HS-5 (cell line): Measurements from ENCODE around the gene DES.
A peak's percentile ranks its signal among the peaks of the same experiment; 100 is the strongest.

ENCODE experiments used
- DNase-seq: peaks from one replicate; pipeline ENCODE4 v3.0.0-alpha.2; 2012; ENCODE audit warnings: low read depth

DES gene

GRCh38 chr2:219457784-219458369 is 39.7 kb downstream of the DES start:
- DNase-seq: no peak

- DNase-seq: no peak
Observed at GRCh38 chr2:219458996-219459395, 40.8 kb downstream of the DES start.

DNA sequence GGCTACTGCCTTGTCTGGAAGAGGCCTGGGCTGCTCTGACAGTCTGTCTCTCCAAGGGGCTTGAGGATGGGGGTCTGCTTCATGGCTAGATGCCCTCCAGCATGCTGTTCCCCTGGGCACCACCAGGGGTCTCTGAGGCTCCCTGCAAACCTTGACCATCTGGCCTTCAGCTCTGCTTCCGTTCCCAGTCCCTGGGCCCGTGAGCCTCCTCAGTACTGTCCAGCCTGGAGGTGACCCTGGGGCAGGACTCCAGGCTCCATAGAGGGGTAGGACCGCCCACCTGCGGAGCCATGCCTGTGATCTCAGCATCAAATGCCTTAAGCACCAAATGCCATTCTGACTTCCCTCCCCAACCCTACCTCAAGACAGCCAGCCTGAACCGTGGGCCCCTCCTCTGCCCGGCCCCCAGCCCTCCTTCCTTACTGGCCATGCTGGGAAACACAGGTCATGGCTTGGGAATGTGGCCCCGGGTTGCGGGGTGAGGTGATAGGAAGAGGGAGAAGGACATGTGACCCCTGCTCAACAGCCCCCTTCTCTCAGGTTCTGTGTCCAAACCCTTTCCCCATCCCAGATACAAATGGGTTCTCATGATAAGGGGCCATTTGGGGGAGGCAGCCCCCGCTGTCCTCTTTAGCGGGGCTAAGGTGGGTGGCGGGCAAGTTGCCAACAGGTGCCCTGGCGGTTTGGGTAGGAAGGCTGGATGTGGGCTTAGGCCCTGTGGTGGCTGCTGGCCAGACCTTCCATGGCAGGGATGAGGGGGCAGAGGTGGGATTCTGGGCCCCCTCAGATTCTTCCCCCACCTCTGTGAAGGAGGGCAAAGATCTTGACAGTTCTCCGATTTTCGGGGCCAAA is 41.5 kb downstream of the DES start:
- no peak for DNase-seq

DNA sequence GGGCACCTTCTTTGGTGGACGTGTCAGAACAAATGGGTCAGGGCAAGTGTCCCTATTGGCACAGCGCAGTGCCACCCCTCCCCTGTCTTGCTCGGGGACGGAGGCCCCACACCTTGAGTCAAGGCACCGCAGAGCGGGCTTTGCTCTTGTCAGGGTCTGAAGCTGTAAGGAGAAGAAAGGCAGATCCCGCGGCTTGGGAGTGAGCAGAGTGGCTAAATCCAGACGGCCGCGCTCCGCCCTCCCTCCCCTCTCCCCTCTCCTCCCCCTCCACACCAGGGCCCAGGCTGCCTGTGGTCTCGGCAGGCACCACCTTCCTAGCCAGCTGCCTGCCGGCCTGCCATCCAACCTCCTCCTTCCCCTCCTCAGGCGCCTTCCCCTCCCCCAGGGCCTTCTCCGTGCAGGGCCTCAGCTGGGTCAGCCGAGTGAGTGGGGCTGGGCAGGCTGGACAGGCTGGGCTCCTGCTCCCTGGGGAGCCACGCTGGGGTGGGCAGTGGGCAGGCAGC is 42.3 kb downstream of the DES start:
- DNase-seq: no peak

DNA sequence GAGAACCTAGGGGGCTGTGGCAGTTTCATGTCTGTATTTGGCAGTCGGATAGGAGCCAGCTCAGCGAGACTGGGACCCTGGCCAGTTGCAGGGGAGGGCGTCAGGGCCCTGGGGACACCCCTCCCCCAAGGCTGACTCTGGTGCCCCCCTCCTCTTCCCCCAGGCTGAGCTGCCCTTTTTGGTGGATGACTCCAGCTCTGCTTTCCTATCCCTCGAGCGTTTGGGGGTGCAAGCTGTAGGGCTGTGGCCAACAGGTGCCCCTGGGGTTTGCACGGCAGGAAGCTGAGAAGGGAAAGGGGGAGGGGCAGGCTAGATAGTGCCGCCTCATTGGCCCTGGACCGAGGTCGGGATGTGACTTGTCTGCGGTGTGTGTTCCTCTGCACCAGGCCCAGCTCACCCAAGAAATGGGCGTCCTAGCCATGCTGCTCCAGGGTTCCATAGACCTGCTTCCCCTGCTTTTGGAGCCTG is 42.9 kb downstream of the DES start:
- DNase-seq: no peak

DNA sequence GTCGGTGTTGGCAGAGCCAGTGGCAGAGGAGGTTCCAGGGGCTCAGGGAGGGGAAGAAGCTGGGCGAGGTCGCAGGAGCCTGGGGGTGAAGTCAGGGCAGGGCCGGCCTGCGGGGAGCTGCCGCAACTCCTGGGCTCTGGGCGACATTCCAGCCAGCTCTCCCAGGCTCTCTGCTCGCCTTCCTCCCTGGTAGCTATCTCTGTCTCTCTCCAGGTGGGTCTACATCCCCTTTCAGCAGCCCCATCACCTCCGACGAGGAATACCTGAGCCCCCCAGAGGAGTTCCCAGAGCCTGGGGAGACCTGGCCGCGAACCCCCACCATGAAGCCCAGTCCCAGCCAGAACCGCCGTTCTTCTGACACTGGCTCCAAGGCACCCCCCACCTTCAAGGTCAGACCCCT is 43.5 kb downstream of the DES start:
- DNase-seq: no peak

DNA sequence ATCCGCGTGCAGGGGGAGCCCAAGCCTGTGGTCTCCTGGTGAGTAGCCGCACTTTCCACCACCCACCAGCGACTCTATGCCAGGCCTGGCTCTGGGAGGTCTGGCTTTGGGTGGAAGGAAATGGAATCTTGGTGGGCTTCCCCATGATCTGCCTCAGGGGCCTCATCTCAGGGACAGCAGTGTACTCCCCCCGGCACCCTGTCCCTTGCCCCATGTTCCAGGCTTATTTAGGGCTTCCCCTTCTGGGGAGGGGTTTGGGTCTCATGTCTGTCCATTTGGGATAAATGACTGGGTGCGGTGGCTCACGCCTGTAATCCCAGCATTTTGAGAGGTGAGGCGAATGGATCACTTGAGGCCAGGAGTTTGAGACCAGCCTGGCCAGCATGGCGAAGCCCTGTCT is 44.2 kb downstream of the DES start:
- no peak for DNase-seq

- DNase-seq: no peak
Observed at GRCh38 chr2:219464286-219465032, 46.3 kb downstream of the DES start.

GRCh38 chr2:219465659-219466561 is 47.7 kb downstream of the DES start:
- DNase-seq: no peak

DNA sequence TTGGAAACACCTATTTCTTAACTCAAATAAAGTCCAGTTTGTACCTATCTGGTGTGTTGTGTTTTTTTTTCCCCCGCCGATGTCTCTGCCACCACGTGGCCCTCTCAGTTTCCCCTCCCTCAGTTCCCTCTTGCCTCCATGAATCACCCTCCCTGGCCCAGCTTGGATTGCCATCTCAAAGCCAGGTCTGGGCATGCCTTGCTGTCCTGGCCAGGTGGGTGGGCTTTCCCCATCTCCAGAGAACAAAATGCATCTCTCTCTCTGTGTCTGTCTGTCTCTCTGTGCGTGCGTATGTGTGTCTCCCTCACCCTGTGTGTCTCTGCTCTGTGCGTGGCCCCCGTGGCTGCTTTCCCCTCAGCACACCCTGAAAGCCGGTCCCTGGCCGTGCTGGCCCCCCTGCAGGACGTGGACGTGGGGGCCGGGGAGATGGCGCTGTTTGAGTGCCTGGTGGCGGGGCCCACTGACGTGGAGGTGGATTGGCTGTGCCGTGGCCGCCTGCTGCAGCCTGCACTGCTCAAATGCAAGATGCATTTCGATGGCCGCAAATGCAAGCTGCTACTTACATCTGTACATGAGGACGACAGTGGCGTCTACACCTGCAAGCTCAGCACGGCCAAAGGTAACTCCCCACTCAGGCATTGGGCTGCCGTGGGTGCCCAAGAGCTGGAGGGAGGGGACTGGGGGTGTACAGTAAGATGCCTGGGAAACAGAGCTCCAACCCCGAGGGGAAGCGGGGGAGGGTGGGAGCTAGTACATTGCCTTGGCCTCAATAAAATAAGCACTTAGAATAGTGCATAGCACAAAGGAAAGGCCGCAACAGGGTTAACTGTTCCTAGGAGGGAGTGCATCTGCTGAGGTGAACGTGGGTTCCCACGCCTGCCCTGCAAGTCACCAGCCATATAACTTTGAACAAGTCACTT is 48.9 kb downstream of the DES start:
- no peak for DNase-seq

GRCh38 chr2:219467736-219468075 is 49.5 kb downstream of the DES start:
- no peak for DNase-seq

- DNase-seq: no peak
Observed at GRCh38 chr2:219468410-219469185, 50.4 kb downstream of the DES start.

GRCh38 chr2:219469186-219469724 is 51.1 kb downstream of the DES start:
- DNase-seq: peak; percentile 35

GRCh38 chr2:219470429-219470828 is 52.3 kb downstream of the DES start:
- no peak for DNase-seq

GRCh38 chr2:219471476-219472371 is 53.5 kb downstream of the DES start:
- DNase-seq: no peak

GRCh38 chr2:219472629-219473187 is 54.5 kb downstream of the DES start:
- DNase-seq: no peak

- DNase-seq: no peak
Observed at GRCh38 chr2:219473511-219473910, 55.3 kb downstream of the DES start.
